Calu3 (cell line): ENCODE results near the gene AIRE. TPM values are rescaled to one million over a fixed set of nuclear protein-coding genes. Genes with fewer than 3 reads are reported as not detected.

Experiments used
- BruUV-seq: library from RNA; stranded (reverse); fragments of 400-500 nt; replicated peaks from 2 replicates; lab custom pipeline; 2021; lab: Mats Ljungman, UMichigan
- CTCF ChIA-PET: fragments of 300-600 bp; sonication (Branson Sonifier 250); formaldehyde crosslinking; loops from one replicate; lab custom pipeline; 2022; ENCODE audit warnings: antibody characterized with exemption; lab: Charles Lee
- DNase-seq: peaks from one replicate; pipeline ENCODE4 v3.0.0; 2022
- H3K27ac Mint-ChIP-seq: one replicate; pipeline ENCODE4 v1.8.0; 2022; ENCODE audit warnings: mixed read lengths; ENCODE audit not compliant: unreplicated experiment
- H3K27me3 Mint-ChIP-seq: one replicate; pipeline ENCODE4 v1.8.0; 2022; ENCODE audit warnings: mixed read lengths; ENCODE audit not compliant: unreplicated experiment
- H3K36me3 Mint-ChIP-seq: one replicate; pipeline ENCODE4 v1.8.0; 2022; ENCODE audit warnings: mild to moderate bottlenecking, moderate library complexity, mixed read lengths; ENCODE audit not compliant: insufficient read depth, unreplicated experiment
- H3K4me1 Mint-ChIP-seq: one replicate; pipeline ENCODE4 v1.8.0; 2022; ENCODE audit warnings: mild to moderate bottlenecking, low read depth, mixed read lengths; ENCODE audit not compliant: unreplicated experiment
- H3K4me3 Mint-ChIP-seq: one replicate; pipeline ENCODE4 v1.8.0; 2022; ENCODE audit warnings: mild to moderate bottlenecking, low read depth, moderate library complexity, mixed read lengths; ENCODE audit not compliant: unreplicated experiment
- H3K9me3 Mint-ChIP-seq: one replicate; pipeline ENCODE4 v1.8.0; 2022; ENCODE audit warnings: low read depth, mixed read lengths; ENCODE audit not compliant: unreplicated experiment
- CTCF ChIP-seq: fragments of 200-600 bp; IDR thresholded peaks from one replicate; pipeline ENCODE4 v1.8.0; 2022; ENCODE audit warnings: antibody characterized with exemption; ENCODE audit not compliant: unreplicated experiment
- intact Hi-C: fragments of 100-400 bp; cut with micrococcal nuclease; formaldehyde crosslinking; loops from one replicate; pipeline ENCODE4 v1.10.0; 2022; ENCODE audit not compliant: unreplicated experiment
- total RNA-seq: library from RNA; stranded (reverse); gene quantifications from 2 replicates; pipeline ENCODE4 v1.2.3, GENCODE V29; 2022

The AIRE gene
- total RNA-seq, 1 experiment from 2014 or later, result not detected

- no peak overlapping the region for H3K4me3 Mint-ChIP-seq
- H3K9me3 Mint-ChIP-seq, result no peaks in the 10 kb centered on the region
- BruUV-seq, result no TSS peak
- DNase-seq, result no peak
- intact Hi-C loops, result no loop called here
- CTCF ChIA-PET, result interaction anchor here (0.7 kb wide), 1 partner anchor 138 kb away, joined by 3 read pairs; no protein-coding TSS in a partner anchor
- TF ChIP-seq CTCF, result no peak
- H3K4me1 Mint-ChIP-seq, result no peaks in the 10 kb centered on the region
- no peaks in the 10 kb centered on the region for H3K36me3 Mint-ChIP-seq
- H3K27ac Mint-ChIP-seq, result no peak overlapping the region
- H3K27me3 Mint-ChIP-seq, result peaks cover 32% of the 10 kb centered on the region
Observed at GRCh38 chr21:44253832-44254710, 31.6 kb upstream of the AIRE start.

GRCh38 chr21:44255511-44255981 lies 30.1 kb upstream of the AIRE start:
- Mint-ChIP-seq H3K36me3 (no peaks in the 10 kb centered on the region), H3K27ac (no peak overlapping the region), H3K9me3 (no peaks in the 10 kb centered on the region), H3K27me3 (peaks cover 47% of the 10 kb centered on the region), H3K4me1 (no peaks in the 10 kb centered on the region), H3K4me3 (no peak overlapping the region)
- TF ChIP-seq CTCF, result no peak
- CTCF ChIA-PET, result no interaction called here
- intact Hi-C loops, result no loop called here
- DNase-seq, result no peak
- BruUV-seq, result no TSS peak

- intact Hi-C loops, result no loop called here
Observed at GRCh38 chr21:44258056-44258725, 27.5 kb upstream of the AIRE start.

More at GRCh38 chr21:44258056-44258725, 27.5 kb upstream of the AIRE start:
- Mint-ChIP-seq H3K27ac (no peak overlapping the region), H3K36me3 (no peaks in the 10 kb centered on the region), H3K9me3 (no peaks in the 10 kb centered on the region), H3K4me3 (no peak overlapping the region), H3K27me3 (peaks cover 54% of the 10 kb centered on the region), H3K4me1 (no peaks in the 10 kb centered on the region)
- no peak for TF ChIP-seq CTCF
- no peak for DNase-seq
- CTCF ChIA-PET, result no interaction called here
- no TSS peak for BruUV-seq
